GM19351 (cell line): Measurements from ENCODE around the gene TRAPPC5.

ENCODE experiments used
- ATAC-seq: cut with Tn5 transposase; IDR thresholded peaks from one replicate; pipeline ENCODE4 v1.9.1; 2021; ENCODE audit warnings: mild to moderate bottlenecking, moderate library complexity; ENCODE audit not compliant: unreplicated experiment

TRAPPC5 gene

DNA sequence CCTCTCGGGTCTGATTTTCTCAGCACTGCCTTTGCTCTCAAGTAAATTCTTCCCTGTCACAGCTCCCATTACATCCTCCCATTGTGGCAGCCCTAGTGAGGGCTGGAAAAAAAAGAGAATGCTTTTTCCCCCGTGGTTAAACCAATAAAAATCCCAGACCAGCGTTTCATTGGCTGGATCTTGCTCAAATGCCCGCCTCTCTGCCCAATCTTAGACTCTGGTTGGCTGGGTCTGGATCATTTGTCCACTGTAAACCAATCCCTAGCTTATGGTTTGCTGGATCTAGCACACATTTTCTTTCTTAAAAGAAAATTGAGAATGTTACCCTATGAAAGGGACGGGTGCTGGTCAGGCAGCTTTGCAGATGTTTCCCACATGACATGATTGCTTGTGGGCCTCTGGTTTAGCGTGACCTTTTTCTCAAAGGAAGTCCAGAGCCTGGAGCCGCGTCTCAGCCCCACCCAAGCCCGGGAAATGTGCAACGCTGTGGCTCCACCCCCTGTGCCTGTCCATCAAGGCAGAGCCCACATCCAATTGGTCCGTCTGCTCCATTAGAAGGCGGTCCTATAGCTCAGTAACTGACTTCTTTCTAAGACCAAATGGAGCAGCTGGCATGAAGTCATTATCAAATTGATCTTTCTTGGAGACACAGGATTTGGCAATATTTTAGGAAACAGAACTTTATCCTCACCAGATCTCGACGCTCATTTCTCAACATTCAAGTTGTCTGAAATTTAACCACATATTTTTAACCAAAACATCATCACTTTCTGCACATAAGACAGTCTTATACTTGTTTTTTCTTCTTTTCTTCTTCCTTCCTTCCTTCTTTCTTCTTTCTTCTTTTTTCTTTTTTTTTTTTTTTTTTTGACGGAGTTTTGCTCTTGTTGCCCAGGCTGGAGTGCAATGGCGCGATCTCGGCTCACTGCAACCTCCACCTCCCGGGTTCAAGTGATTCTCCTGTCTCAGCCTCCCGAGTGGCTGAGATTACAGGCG lies 6.3 kb upstream of the TRAPPC5 start:
- no peak for ATAC-seq

DNA sequence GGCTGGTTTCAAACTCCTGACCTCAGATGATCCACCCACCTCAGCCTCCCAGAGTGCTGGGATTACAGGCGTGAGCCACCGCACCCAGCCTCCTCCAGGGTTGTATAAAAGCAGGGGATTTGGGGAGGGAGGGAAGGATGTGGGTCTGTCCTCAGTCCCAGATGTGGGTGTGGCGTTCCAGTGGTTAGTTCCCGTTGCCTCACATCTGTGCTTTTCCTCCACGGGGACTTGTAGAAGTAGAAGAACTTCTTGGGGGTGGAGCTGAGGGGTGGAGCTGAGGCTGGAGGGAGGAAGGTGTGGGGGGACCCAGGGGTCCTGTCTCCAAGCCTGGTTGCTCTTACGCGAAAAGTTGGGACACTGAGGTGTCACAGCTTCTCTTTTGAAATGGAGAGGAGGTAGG lies 4.3 kb upstream of the TRAPPC5 start:
- ATAC-seq = no peak

DNA sequence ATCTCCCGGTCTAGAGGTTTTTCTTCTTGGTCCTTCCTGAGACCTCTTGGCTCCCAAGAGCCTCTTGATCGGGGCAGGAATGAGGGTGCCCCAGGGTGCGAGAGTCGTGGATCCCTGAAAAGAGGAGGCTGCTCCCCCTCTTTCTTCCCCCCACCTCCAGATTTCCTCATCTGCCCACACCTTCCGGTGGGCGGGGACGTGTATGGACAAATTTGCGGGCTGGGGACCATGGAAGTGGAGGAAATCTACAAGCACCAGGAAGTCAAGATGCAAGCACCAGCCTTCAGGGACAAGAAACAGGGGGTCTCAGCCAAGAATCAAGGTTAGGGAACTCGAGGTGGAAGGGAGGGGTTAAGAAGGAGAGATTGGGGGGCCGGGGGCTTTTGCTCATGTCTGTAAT lies 3.8 kb upstream of the TRAPPC5 start, which contains the start of gene MCEMP1:
Gene MCEMP1, plus strand, starts transcription at position 237 of the 400 bp plus-strand sequence. Its CDS starts 31 bp downstream, at position 268.
- ATAC-seq = no peak

DNA sequence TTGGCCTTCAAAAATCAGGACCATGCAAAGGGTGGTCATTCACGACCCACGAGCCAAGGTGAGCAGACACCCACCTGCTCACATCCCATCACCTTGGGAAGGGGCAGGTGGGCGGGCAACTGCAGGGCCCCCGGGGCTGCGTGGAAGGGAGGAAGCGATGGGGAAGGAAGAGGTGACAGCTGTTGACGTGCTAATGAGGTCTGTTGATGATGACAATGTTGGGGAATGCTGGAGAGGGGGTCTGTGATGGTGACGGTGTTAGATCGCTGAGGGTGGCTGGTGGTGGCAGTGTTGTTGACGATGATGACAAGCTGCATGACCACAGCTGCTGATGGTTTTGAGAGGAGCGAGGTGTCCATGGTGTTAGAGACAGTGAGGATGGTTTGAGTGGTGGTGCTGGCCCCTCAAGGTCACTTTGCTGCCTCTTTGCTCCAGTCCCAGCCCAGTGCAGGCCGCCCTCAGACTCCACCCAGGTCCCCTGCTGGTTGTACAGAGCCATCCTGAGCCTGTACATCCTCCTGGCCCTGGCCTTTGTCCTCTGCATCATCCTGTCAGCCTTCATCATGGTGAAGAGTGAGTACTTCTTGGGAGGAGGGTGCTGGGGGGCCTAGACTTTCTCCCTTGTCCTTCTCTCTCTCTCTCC lies 2.8 kb upstream of the TRAPPC5 start:
- no peak for ATAC-seq

DNA sequence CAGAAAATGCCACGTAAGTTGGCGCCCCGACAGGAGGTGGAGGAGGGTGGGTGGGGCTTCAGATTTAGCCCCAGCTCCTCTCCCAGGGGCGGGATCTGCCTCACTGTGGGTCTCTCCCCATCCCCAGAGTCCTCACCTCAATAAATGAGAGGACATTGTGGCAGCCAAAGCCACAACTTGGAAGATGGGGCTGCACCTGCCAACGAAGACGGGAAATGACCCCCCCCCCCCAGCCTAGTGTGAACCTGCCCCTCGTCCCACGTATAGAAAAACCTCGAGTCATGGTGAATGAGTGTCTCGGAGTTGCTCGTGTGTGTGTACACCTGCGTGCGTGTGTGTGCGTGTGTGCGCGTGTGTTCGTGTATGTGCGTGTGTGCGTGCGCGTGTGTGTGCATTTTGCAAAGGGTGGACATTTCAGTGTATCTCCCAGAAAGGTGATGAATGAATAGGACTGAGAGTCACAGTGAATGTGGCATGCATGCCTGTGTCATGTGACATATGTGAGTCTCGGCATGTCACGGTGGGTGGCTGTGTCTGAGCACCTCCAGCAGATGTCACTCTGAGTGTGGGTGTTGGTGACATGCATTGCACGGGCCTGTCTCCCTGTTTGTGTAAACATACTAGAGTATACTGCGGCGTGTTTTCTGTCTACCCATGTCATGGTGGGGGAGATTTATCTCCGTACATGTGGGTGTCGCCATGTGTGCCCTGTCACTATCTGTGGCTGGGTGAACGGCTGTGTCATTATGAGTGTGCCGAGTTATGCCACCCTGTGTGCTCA lies 1.5 kb upstream of the TRAPPC5 start:
- no peak for ATAC-seq

DNA sequence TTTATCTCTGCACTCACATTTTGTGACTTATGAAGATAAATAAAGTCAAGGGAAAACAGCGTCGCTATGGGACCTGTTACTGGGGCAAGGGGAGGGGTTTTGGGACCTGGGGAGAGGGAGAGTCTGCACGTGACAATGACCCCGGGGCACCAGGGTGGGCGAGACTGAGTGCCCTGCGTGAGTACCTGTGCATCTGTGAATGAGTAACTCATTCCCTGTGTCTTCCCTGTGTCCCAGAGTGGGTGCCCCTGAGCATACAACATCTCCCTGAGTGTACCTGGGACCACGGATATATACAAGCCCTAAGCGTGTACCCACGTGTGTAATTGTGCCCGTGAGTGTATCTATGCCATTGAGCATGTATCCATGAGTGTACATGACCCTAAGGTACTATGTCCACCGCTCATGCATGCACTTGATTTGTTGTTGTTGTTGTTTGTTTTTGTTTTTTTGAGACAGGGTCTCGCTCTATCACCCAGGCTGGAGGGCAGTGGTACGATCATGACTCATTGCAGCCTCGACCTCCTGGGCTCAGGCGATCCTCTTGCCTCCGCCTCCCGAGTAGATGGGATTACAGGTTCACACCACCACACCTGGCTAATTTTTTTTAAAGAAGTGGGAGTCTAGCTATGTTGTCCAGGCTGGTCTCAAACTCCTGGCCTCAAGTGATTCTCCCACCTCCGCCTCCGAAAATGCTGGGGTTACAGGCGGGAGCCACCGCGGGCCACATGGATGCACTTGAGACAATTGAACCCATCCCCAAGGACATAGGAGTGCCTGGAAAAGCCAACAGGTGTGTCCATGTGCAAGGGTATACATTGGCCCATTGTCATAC lies 645 bp upstream of the TRAPPC5 start:
- no peak for ATAC-seq

DNA sequence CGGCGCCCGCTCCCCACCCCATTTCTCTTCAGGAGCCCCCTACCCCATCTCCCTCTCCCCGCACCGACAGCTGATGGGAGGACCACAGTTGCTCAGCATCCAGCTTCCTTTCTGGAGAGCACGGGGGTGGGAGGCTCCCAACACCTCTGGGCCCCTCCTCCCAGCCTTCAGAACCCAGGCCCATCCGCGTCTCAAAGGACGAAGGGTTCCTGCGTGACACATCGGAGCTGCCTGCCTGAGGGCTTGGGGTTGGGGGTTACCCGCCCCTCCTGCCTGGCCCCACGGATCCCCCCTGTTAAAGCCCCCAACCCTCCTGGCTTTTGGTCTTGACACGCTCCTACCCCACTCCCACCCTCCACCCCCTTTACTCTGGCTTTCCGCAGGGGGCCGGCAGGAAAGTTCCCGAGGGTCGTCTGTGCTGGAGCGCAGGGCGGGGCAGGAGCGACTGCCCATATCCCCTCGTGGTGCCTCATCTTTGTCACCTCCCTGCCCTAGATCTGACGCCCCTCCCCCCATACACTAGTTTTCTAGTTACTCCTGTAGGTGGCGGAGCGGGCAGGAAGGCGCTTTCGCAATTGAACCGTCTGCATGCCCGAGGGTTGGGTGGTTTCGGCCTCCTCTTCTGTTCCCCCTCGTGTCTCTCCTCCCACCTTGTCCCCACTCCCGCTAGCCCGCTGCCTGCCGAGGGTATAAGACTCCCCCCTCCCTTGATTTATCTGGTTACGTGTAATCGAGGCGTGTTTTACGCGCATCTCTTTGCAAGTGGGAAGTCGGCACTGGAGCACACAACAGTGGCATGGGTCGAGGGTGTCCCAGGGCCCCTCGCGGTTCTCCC lies 924 bp downstream of the TRAPPC5 start:
- ATAC-seq = no peak

DNA sequence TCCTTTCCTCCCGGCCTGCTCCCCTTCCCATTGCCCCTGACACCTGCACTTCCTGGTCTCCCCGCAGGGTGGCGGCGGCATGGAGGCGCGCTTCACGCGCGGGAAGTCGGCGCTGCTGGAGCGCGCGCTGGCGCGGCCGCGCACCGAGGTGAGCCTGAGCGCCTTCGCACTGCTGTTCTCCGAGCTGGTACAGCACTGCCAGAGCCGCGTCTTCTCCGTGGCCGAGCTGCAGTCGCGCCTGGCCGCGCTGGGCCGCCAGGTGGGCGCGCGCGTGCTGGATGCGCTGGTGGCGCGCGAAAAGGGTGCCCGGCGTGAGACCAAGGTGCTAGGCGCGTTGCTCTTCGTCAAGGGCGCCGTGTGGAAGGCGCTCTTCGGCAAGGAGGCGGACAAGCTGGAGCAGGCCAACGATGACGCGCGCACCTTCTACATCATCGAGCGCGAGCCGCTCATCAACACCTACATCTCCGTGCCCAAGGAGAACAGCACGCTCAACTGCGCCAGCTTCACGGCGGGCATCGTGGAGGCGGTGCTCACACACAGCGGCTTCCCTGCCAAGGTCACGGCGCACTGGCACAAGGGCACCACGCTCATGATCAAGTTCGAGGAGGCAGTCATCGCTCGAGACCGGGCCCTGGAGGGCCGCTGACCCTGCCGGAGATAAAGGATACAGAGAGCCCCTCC lies 1.7 kb downstream of the TRAPPC5 start:
- ATAC-seq = no peak

DNA sequence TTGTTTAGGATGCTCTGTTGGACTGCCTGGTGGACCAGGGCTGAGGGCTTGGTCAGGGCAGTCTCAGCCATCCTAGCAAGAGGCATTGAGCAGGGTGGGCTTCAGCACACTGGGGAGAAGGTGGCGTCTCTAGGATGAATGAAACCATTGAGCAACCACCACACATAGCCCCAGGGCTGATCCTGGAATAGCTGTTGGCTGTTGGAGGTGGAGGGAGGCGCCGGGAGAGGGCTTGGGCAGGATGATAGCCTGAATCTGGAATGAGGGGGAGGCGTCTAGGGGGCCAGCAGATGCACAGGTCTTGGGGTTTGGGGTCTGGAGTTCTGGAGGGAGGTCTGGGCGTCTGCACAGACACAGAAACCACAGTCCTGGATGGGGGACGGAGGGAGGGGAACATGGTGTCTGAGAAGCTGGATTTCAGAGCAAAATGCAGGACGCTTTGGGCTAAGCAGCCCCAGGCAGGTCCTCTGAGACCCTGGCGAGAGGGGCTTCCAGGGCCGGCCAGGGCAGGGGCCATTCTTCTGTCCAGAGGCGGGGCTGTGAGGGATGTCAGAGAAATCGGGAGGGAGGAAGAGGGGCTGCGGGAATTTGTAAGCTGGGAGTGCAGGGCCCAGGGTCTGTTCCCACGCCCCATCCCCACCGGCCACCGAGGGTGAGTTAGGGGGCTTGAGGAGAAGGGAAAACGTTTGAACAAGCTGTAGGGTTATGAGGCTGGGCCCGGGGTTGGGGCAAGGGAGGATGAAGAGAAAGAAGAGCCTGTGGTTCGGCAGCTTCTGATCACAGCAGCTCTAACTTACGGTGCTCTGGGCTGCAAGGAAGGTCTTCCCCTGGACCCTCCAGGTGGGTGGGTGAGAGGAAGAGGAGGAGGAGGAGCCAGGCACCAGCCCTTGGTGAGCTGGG lies 5.2 kb downstream of the TRAPPC5 start:
- no peak for ATAC-seq

DNA sequence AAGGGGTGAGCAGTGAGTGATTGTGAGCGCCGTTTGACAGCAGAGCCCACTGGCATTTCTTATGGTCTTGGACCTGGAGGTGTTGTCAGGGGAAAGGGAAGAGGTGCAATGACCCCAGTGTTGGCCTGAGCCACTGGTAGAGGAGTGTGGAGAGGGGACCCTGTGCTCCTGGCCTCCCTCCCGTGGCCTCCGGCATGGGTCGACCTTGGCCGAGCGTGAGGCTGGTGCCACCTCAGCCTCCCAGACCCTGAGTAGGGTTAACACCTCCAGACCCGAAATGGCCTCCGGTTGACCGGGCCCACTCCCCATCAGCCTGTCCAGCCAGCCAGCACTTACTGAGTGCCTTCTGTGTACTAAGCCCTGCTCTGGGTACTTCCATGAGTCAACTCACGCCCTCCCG lies 6.5 kb downstream of the TRAPPC5 start:
- no peak for ATAC-seq

DNA sequence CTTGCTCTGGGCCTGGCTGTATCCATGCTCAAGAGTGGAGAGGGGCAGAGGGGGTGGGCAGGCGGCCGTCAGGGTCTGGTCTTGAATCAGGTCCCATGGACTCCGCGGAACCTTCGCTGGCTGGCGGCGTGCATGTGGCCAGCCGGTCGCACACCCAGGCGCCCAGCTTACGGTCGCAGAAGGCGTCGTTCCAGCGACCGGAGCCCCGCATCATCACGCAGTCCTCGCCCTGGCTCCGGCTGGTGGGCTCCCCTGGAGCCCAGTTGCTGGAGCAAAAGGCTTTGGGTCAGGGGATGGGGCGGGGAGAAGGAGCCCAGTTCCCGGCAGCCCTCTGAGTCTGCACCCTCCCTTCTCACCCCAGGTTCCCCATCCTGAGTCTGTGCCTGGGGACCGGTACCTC lies 8.5 kb downstream of the TRAPPC5 start:
- ATAC-seq = no peak

DNA sequence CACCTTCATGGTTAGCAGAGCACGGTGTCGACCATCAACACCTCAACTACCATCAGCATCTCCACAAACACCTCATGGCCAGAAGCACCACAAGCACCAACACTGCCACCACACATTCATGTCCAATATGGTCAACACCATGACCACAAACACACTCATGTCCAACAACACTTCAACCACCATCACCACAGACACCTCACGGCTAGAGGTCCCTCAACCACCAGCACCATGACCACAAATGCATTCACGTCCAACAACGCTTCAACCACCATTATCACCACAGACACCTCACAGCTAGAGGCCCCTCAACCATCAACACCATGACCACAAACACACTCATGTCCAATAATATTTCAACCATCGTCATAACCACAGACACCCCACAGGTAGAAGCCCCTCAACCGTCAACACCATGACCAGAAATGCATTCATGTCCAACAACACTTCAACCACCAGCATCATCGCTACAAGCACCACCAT lies 10.2 kb downstream of the TRAPPC5 start:
- ATAC-seq = no peak

DNA sequence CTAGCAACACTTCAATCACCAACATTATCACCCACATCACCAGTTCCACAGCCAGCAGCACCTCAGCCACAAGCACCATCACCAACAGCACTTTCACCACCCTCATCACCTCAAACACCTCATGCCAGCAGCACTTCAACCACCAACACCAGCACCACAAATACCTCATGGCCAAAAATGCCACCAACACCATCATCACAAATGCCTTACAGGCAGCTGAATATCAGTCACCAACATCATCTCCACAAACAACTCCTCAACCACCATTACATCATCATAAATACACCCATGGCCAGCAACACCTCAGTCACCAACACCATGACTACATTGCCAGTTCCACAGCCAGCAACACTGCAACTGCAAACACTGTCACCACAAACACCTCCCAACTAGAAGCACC lies 10.9 kb downstream of the TRAPPC5 start:
- no peak for ATAC-seq

DNA sequence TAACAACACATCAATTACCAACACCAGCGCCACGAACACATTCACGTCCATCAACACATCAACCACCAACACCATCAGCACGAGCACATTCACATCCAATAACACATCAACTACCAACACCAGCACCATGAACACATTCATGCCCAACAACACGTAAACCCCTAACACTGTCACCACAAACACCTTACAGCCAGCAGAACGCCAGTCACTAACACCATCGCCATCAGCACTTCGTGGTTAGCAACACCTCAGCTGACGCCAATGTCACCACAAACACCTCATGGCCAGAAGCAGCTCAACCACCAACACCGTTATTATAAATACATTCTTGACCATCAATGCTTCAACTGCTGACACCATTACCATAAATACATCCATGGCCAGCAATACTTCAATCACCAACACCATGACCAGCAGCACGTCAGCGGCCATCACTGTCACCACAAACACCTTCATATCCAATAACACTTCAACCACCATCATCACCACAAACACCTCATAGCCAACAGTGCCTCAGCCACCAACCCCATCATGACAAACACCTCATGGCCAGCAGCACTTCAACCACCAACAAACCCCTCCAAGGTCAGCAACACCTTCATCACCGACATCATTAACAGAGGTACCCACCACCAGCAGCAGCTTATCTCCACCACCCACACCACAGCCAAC lies 11.9 kb downstream of the TRAPPC5 start:
- ATAC-seq = no peak

DNA sequence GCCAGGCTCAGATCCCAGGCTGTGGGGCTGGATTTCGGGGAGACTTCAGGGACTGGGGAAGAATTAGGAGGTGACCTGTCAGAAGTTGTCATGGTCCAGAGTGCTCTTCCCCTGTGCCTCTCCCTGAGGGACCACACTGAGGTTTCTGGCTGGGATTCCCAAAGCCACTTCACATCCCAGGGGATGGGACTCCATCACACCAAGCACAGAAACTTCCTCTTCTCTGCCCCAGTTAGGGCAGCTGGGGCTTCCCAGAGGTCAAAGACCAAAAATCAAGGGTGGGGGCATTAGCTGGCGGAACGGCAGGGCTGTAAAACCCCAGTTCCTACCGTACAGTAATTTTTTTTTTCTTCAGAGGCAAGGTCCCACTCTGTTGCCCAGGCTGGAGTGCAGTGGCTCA lies 13.9 kb downstream of the TRAPPC5 start:
- no peak for ATAC-seq

DNA sequence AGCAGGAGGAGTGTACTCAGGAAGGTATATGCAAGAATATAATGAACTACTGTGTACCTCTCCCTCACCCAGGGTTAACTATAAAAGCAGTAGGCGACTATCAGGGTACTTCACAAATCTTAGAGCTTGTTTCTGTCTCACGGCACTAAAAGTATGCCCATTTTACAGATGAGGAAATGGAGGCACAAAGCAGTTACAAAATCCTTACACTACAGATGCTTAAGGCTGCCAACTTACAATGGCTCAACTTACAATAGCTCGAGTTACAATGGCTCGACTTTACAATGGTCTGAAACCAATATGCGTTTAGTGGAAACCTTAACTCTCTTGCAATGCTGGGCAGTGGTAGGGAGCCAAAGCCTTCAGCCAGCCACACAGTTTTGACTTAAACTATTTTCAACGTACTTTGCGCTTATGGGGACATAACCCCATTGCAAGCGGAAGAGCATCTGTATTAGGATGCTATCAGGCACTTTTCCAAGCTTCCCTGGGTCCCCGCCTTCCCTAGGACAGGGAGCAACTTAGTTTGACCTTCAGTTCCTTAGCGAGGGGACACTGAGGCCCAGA lies 17.2 kb downstream of the TRAPPC5 start:
- ATAC-seq = no peak

DNA sequence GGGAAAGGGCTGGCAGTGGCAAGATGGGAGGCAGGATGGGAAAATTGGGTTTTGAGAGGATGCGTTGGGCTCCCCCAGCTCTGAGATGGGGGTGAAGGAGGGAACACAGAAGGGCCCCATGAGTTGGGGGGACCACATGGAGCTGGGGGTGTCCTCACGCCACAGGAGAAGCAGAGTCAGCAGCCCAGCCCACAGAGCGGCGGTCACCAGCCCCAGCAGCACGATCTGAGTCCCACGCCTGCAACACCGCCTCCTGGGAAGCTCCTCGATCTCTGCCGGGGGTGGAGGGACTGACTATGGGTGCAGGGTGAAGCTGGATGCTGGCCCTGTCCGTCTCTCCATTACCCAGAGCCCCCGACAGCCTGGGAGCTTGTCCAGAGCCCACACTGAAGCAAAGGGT lies 17.9 kb downstream of the TRAPPC5 start:
- no peak for ATAC-seq
